ENCODE data around the gene DNAH17.

GRCh38 chr17:78555746-78556401, 21.3 kb downstream of the DNAH17 start:
- TF ChIP-seq CTCF (IDR thresholded peaks at IDR 0.05) (no peak), EP300 (IDR thresholded peaks at IDR 0.05) (no peak)
